Upper lobe of right lung (tissue), 1 donor: ENCODE measurements around the gene TNXB. TPM values are rescaled to one million over a fixed set of nuclear protein-coding genes. Genes with fewer than 3 reads are reported as not detected.

Source experiments
- ATAC-seq: fragments of 200-7000 bp; cut with Tn5 transposase; one replicate; pipeline ENCODE4 v1.9.1; 2020; ENCODE audit warnings: mild to moderate bottlenecking, moderate library complexity
- DNase-seq: peaks from one replicate; pipeline ENCODE4 v3.0.0-alpha.2; 2020
- H3K27ac ChIP-seq: fragments of 200-600 bp; one replicate; pipeline ENCODE4 v1.8.0; 2022
- H3K27me3 ChIP-seq: fragments of 200-600 bp; one replicate; pipeline ENCODE4 v1.8.0; 2022; ENCODE audit warnings: mild to moderate bottlenecking
- H3K36me3 ChIP-seq: fragments of 200-600 bp; one replicate; pipeline ENCODE4 v1.8.0; 2022
- H3K4me1 ChIP-seq: fragments of 200-600 bp; one replicate; pipeline ENCODE4 v1.8.0; 2022
- H3K4me3 ChIP-seq: fragments of 200-600 bp; one replicate; pipeline ENCODE4 v1.8.0; 2022; ENCODE audit warnings: mild to moderate bottlenecking
- H3K9me3 ChIP-seq: fragments of 200-600 bp; one replicate; pipeline ENCODE4 v1.8.0; 2022
- CTCF ChIP-seq: fragments of 200-600 bp; IDR thresholded peaks from one replicate; pipeline ENCODE4 v1.8.0; 2022; ENCODE audit warnings: antibody characterized with exemption
- intact Hi-C: fragments of 100-400 bp; cut with DNase I; formaldehyde crosslinking; loops from one replicate; pipeline ENCODE4 v1.11.0; 2022
- total RNA-seq: library from RNA; stranded (reverse); fragmentation: NEBNext Ultra II Directional; extraction: Animal tissue kit (Norgen Biotek cat#: 25700); gene quantifications from one replicate; pipeline ENCODE4 v1.2.1, GENCODE V29; 2021
- donor health status: DM: no; HTN: yes; CAD: no; lungs with severe emphysema.

Gene TNXB
- total RNA-seq, 1 donor from 2014 or later: 162 TPM

- Histone ChIP-seq H3K27me3 (no peaks in the 10 kb centered on the region), H3K27ac (peak overlapping the region; percentile 77), H3K4me1 (peaks cover 59% of the 10 kb centered on the region), H3K36me3 (peaks cover 2% of the 10 kb centered on the region), H3K4me3 (no peak overlapping the region), H3K9me3 (no peaks in the 10 kb centered on the region)
- ATAC-seq (no peak), DNase-seq (no peak)
- intact Hi-C loops: no loop called here
- TF ChIP-seq CTCF: no peak
These were observed 1.5 kb upstream of the TNXB start for GRCh38 chr6:32110632-32111031.

GRCh38 chr6:32109765-32110160 lies 625 bp upstream of the TNXB start:
- TF ChIP-seq CTCF: no peak
- intact Hi-C loops: no loop called here
- Histone ChIP-seq H3K4me3 (peak overlapping the region; percentile 62), H3K9me3 (no peaks in the 10 kb centered on the region), H3K4me1 (peaks cover 59% of the 10 kb centered on the region), H3K27me3 (no peaks in the 10 kb centered on the region), H3K27ac (peak overlapping the region; percentile 58), H3K36me3 (no peaks in the 10 kb centered on the region)
- DNase-seq (no peak), ATAC-seq (no peak)

DNA sequence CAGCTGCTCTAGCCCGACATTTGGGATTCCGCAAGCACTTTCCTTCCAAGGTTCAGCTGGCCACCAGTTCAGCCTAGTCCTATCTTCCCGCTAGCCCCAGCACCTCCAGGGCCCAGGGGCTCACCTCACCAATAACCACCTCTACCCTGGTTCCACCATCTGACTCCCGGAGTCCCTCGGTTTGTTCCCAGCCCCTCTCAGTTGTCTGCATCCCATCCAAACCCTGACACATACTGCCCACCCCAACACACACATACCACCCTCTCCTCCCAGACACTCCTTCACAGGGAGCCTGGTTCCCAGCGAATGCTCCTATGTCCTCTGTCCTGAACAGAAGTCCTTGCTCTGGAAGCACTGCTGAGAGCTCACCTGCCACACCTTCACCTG lies 418 bp downstream of the TNXB start:
- Histone ChIP-seq H3K27ac (peak overlapping the region; percentile 84), H3K9me3 (no peaks in the 10 kb centered on the region), H3K4me3 (peak overlapping the region; percentile 62), H3K36me3 (no peaks in the 10 kb centered on the region), H3K27me3 (no peaks in the 10 kb centered on the region), H3K4me1 (peaks cover 51% of the 10 kb centered on the region)
- intact Hi-C loops: no loop called here
- DNase-seq (no peak), ATAC-seq (no peak)
- no peak for TF ChIP-seq CTCF

DNA sequence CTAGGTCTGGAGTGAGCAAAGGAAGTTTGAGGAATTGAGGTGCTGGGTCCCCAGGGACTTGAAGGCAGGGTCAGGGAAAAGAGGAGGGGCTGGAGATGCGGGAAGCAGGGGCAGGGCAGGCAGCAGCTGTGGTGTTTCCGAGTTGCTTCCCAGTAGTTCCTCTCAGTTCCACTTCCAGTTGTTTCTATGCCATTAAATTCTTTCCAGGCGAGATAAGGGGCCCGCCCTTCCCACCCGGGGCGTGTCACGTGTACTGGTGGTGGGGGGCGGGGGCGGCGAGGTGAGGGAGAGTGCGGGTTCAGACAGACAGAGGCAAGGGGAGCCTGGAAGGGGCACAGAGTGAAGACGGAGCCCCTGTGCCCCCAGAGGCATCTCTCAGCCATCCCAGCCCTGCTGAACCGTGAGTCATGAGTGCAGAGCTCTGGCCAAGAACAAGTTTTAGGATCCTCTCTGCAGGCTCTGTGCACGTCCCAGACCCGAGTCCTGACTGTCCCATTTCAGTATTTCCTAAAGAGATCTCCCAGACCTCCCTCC lies 977 bp downstream of the TNXB start:
- Histone ChIP-seq H3K9me3 (no peaks in the 10 kb centered on the region), H3K27ac (peak overlapping the region; percentile 84), H3K4me3 (peak overlapping the region; percentile 62), H3K27me3 (no peaks in the 10 kb centered on the region), H3K4me1 (peaks cover 45% of the 10 kb centered on the region), H3K36me3 (no peaks in the 10 kb centered on the region)
- TF ChIP-seq CTCF: no peak
- ATAC-seq: peak; percentile 48
- DNase-seq: no peak
- intact Hi-C loops: no loop called here

DNA sequence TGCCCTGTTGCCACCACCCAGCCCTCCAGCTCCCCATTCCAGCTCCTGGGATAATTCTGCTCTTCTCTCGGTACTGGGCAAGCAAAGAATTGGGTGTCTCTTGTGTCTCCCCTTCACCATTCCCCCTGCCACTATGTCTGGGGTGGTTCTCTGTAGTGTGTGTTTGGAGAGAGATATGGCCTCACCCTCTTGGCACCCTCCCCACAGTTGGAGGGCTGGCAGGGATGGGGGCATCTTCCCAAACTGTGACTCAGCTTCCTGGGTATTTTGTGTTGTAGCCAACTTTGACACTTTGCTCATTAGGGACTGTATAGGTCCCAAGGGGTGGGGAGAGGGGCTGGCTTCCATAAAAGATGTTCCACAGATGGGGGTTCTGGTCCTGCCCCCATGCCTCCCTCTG lies 1.7 kb downstream of the TNXB start:
- no peaks in the 10 kb centered on the region for H3K36me3 ChIP-seq
- no peaks in the 10 kb centered on the region for H3K9me3 ChIP-seq
- H3K27ac ChIP-seq: peak overlapping the region; percentile 84
- no peak for DNase-seq
- H3K4me3 ChIP-seq: peak overlapping the region; percentile 62
- intact Hi-C loops: no loop called here
- no peak for TF ChIP-seq CTCF
- ATAC-seq: peak; percentile 6
- peaks cover 38% of the 10 kb centered on the region for H3K4me1 ChIP-seq
- no peaks in the 10 kb centered on the region for H3K27me3 ChIP-seq

GRCh38 chr6:32105433-32105832 lies 3.7 kb downstream of the TNXB start:
- ATAC-seq: no peak
- peaks cover 24% of the 10 kb centered on the region for H3K4me1 ChIP-seq
- H3K36me3 ChIP-seq: no peaks in the 10 kb centered on the region
- intact Hi-C loops: no loop called here
- H3K27me3 ChIP-seq: no peaks in the 10 kb centered on the region
- TF ChIP-seq CTCF: no peak
- H3K4me3 ChIP-seq: no peak overlapping the region
- H3K9me3 ChIP-seq: no peaks in the 10 kb centered on the region
- DNase-seq: no peak
- no peak overlapping the region for H3K27ac ChIP-seq
